BE2C (cell line): ENCODE data around the gene MCEMP1.

Experiments
- DNase-seq: peaks from one replicate; pipeline ENCODE4 v3.0.0-alpha.2; 2020
- H3K27me3 ChIP-seq: fragments of 250-450 bp; sonication (Bioruptor Pico); 2 replicates; pipeline ENCODE4 v1.5.1; 2020; ENCODE audit warnings: mild to moderate bottlenecking
- H3K36me3 ChIP-seq: fragments of 250-450 bp; sonication (Bioruptor Pico); 2 replicates; pipeline ENCODE4 v1.5.1; 2020; ENCODE audit warnings: mild to moderate bottlenecking
- H3K4me1 ChIP-seq: fragments of 250-450 bp; sonication (Bioruptor Pico); 2 replicates; pipeline ENCODE4 v1.5.1; 2020
- H3K4me3 ChIP-seq: 2 replicates; pipeline ENCODE4 v1.5.1; 2011; ENCODE audit warnings: low read depth, low read length
- H3K9me3 ChIP-seq: fragments of 250-450 bp; sonication (Bioruptor Pico); 2 replicates; pipeline ENCODE4 v1.5.1; 2020
- CTCF ChIP-seq: IDR thresholded peaks from 2 replicates; pipeline ENCODE4 v1.5.1; 2012; ENCODE audit warnings: mild to moderate bottlenecking, low read depth, low read length

MCEMP1 gene

GRCh38 chr19:7655581-7655980 is 21.3 kb upstream of the MCEMP1 start:
- H3K4me1 ChIP-seq, result no peaks in the 10 kb centered on the region
- no peak for DNase-seq
- TF ChIP-seq CTCF, result no peak
- no peaks in the 10 kb centered on the region for H3K36me3 ChIP-seq
- H3K4me3 ChIP-seq, result no peak overlapping the region
- peaks cover 51% of the 10 kb centered on the region for H3K27me3 ChIP-seq
- H3K9me3 ChIP-seq, result no peaks in the 10 kb centered on the region

- no peaks in the 10 kb centered on the region for H3K9me3 ChIP-seq
- H3K4me1 ChIP-seq, result no peaks in the 10 kb centered on the region
- H3K27me3 ChIP-seq, result peaks cover 39% of the 10 kb centered on the region
- no peak for TF ChIP-seq CTCF
- H3K4me3 ChIP-seq, result no peak overlapping the region
- DNase-seq, result no peak
- H3K36me3 ChIP-seq, result no peaks in the 10 kb centered on the region
Observed at GRCh38 chr19:7657131-7657751, 19.6 kb upstream of the MCEMP1 start.

GRCh38 chr19:7658219-7658686 is 18.6 kb upstream of the MCEMP1 start:
- no peak for DNase-seq
- peaks cover 40% of the 10 kb centered on the region for H3K27me3 ChIP-seq
- no peaks in the 10 kb centered on the region for H3K9me3 ChIP-seq
- no peak overlapping the region for H3K4me3 ChIP-seq
- H3K36me3 ChIP-seq, result no peaks in the 10 kb centered on the region
- no peak for TF ChIP-seq CTCF
- no peaks in the 10 kb centered on the region for H3K4me1 ChIP-seq

GRCh38 chr19:7661744-7662538 is 14.9 kb upstream of the MCEMP1 start:
- TF ChIP-seq CTCF, result no peak
- no peaks in the 10 kb centered on the region for H3K9me3 ChIP-seq
- H3K4me1 ChIP-seq, result no peaks in the 10 kb centered on the region
- no peaks in the 10 kb centered on the region for H3K36me3 ChIP-seq
- no peak for DNase-seq
- H3K4me3 ChIP-seq, result no peak overlapping the region
- peaks cover 53% of the 10 kb centered on the region for H3K27me3 ChIP-seq

- Histone ChIP-seq H3K27me3 (peaks cover 51% of the 10 kb centered on the region), H3K36me3 (no peaks in the 10 kb centered on the region), H3K4me3 (no peak overlapping the region), H3K4me1 (no peaks in the 10 kb centered on the region), H3K9me3 (no peaks in the 10 kb centered on the region)
- no peak for TF ChIP-seq CTCF
- DNase-seq, result no peak
Observed at GRCh38 chr19:7662657-7663056, 14.2 kb upstream of the MCEMP1 start.

GRCh38 chr19:7663706-7664105 is 13.2 kb upstream of the MCEMP1 start:
- TF ChIP-seq CTCF, result no peak
- H3K27me3 ChIP-seq, result peaks cover 47% of the 10 kb centered on the region
- no peak overlapping the region for H3K4me3 ChIP-seq
- H3K9me3 ChIP-seq, result no peaks in the 10 kb centered on the region
- no peaks in the 10 kb centered on the region for H3K36me3 ChIP-seq
- H3K4me1 ChIP-seq, result no peaks in the 10 kb centered on the region
- DNase-seq, result no peak
